H1 (cell line): Measurements from ENCODE around the gene RTL5. TPM values are rescaled to one million over a fixed set of nuclear protein-coding genes. Genes with fewer than 3 reads are reported as not detected.

Experiments used
- CTCF ChIA-PET: fragments of 300-600 bp; sonication (Branson Sonifier 250); formaldehyde crosslinking; loops from one replicate; lab custom pipeline; 2021; ENCODE audit not compliant: partially characterized antibody; lab: Charles Lee
- POLR2A ChIA-PET: fragments of 300-600 bp; sonication (Branson Sonifier 250); formaldehyde crosslinking; loops from one replicate; lab custom pipeline; 2021; ENCODE audit warnings: inconsistent platforms; ENCODE audit not compliant: partially characterized antibody; lab: Charles Lee
- DNase-seq, 2 experiments: peaks; one replicate each; pipeline versions ENCODE4 v3.0.0 to v3.0.0-alpha.2; 2010 to 2022; ENCODE audit warnings: low spot score in 2 of 2, low read depth in 1 of 2, mixed read lengths in 1 of 2
- FAIRE-seq: peaks from 2 replicates; lab custom pipeline; 2011; peaks lifted over from hg19 to GRCh38; lab: Jason Lieb, UNC
- H2AFZ ChIP-seq: 2 replicates; pipeline ENCODE4 v1.8.1; 2012; ENCODE audit warnings: low read length, inconsistent platforms
- H2AK5ac ChIP-seq: 2 replicates; pipeline ENCODE4 v1.6.1; 2013; ENCODE audit warnings: low read depth, low read length
- H2BK120ac ChIP-seq: replicated peaks from 2 replicates; pipeline ENCODE3; 2013; ENCODE audit warnings: low read depth, low read length, inconsistent platforms
- H2BK12ac ChIP-seq: 2 replicates; pipeline ENCODE4 v1.6.1; 2013; ENCODE audit warnings: low read depth, low read length
- H2BK15ac ChIP-seq: 2 replicates; pipeline ENCODE4 v1.6.1; 2013; ENCODE audit warnings: low read length
- H2BK20ac ChIP-seq: 2 replicates; pipeline ENCODE4 v1.6.1; 2013; ENCODE audit warnings: low read length
- H2BK5ac ChIP-seq: 2 replicates; pipeline ENCODE4 v1.6.1; 2013; ENCODE audit warnings: low read depth, low read length
- H3K14ac ChIP-seq: 2 replicates; pipeline ENCODE4 v1.6.1; 2013; ENCODE audit warnings: inconsistent platforms; ENCODE audit not compliant: insufficient read length
- H3K18ac ChIP-seq: 2 replicates; pipeline ENCODE4 v1.6.1; 2013; ENCODE audit warnings: low read length; ENCODE audit errors: extremely low read depth
- H3K23ac ChIP-seq: 2 replicates; pipeline ENCODE4 v1.6.1; 2013; ENCODE audit warnings: inconsistent platforms; ENCODE audit not compliant: insufficient read length
- H3K23me2 ChIP-seq: 2 replicates; pipeline ENCODE4 v1.6.1; 2013; ENCODE audit warnings: low read depth, low read length
- H3K27ac ChIP-seq: 2 replicates; pipeline ENCODE4 v1.6.1; 2011; ENCODE audit warnings: low read depth, low read length, inconsistent platforms
- H3K27me3 ChIP-seq, 4 experiments: replicated peaks in 1 of 4; 1 replicate in 1 of 4; 2 replicates in 3 of 4; pipeline versions ENCODE4 v1.6.1 to v1.8.1; 2011 to 2013; ENCODE audit warnings: low read length in 3 of 4, mild to moderate bottlenecking in 3 of 4, inconsistent platforms in 2 of 4, mixed read lengths in 2 of 4, moderate library complexity in 1 of 4; ENCODE audit not compliant: control insufficient read depth in 3 of 4, insufficient read depth in 3 of 4; ENCODE audit errors: extremely low read depth in 1 of 4
- H3K36me3 ChIP-seq, 4 experiments: 2 replicates each; pipeline versions ENCODE4 v1.6.1 to v1.8.1; 2011 to 2013; ENCODE audit warnings: mild to moderate bottlenecking in 4 of 4, low read length in 3 of 4, moderate library complexity in 2 of 4, control low read depth in 1 of 4, inconsistent platforms in 1 of 4; ENCODE audit not compliant: insufficient read depth in 4 of 4, control insufficient read depth in 2 of 4
- H3K4ac ChIP-seq: replicated peaks from 2 replicates; pipeline ENCODE3; 2013; ENCODE audit warnings: low read length, low read depth, mixed read lengths, inconsistent platforms; ENCODE audit not compliant: insufficient read length
- H3K4me1 ChIP-seq, 4 experiments: replicated peaks in 1 of 4; 1 replicate in 1 of 4; 2 replicates in 3 of 4; pipeline versions ENCODE4 v1.6.1 to v1.8.1; 2011 to 2013; ENCODE audit warnings: low read length in 3 of 4, inconsistent platforms in 2 of 4, mixed read lengths in 1 of 4; ENCODE audit not compliant: insufficient read depth in 4 of 4, control insufficient read depth in 3 of 4
- H3K4me2 ChIP-seq, 2 experiments: 2 replicates each; pipeline versions ENCODE4 v1.6.1 to v1.8.1; 2011 to 2013; ENCODE audit warnings: low read depth in 2 of 2, low read length in 2 of 2, control low read depth in 1 of 2, inconsistent platforms in 1 of 2, mild to moderate bottlenecking in 1 of 2; ENCODE audit not compliant: insufficient read depth in 1 of 2
- H3K4me3 ChIP-seq, 4 experiments: fragments of 200-600, 300-600 bp in 1 of 4; sonication (generic), shearing (Covaris generic), sonication (Bioruptor Twin) in 1 of 4; 2 replicates each; pipeline versions ENCODE4 v1.5.1 to v1.8.1; 2011 to 2016; ENCODE audit warnings: low read length in 4 of 4, low read depth in 3 of 4, control low read depth in 2 of 4, inconsistent platforms in 2 of 4, mild to moderate bottlenecking in 2 of 4, mixed read lengths in 1 of 4, moderate library complexity in 1 of 4; ENCODE audit not compliant: insufficient read depth in 2 of 4; ENCODE audit errors: extremely low read depth in 1 of 4
- H3K56ac ChIP-seq: replicated peaks from 2 replicates; pipeline ENCODE3; 2013; ENCODE audit warnings: low read depth, mild to moderate bottlenecking, mixed read lengths, low read length, inconsistent platforms; ENCODE audit not compliant: insufficient read length
- H3K79me1 ChIP-seq: 2 replicates; pipeline ENCODE4 v1.6.1; 2013; ENCODE audit warnings: low read depth, low read length, control low read depth
- H3K79me2 ChIP-seq, 2 experiments: 2 replicates each; pipeline versions ENCODE4 v1.6.1 to v1.8.1; 2012 to 2013; ENCODE audit warnings: low read length in 2 of 2, mild to moderate bottlenecking in 2 of 2, inconsistent platforms in 1 of 2; ENCODE audit not compliant: insufficient read depth in 2 of 2, control insufficient read depth in 1 of 2
- H3K9ac ChIP-seq, 4 experiments: replicated peaks in 1 of 4; 1 replicate in 1 of 4; 2 replicates in 3 of 4; pipeline versions ENCODE4 v1.6.1 to v1.8.1; 2011 to 2013; ENCODE audit warnings: low read depth in 3 of 4, low read length in 3 of 4, control low read depth in 2 of 4, mild to moderate bottlenecking in 2 of 4, moderate library complexity in 2 of 4, inconsistent platforms in 1 of 4; ENCODE audit errors: extremely low read depth in 1 of 4
- H3K9me3 ChIP-seq, 2 experiments: 2 replicates each; pipeline versions ENCODE4 v1.6.1 to v1.8.1; 2012 to 2013; ENCODE audit warnings: mild to moderate bottlenecking in 2 of 2, moderate library complexity in 2 of 2, control low read depth in 1 of 2, inconsistent platforms in 1 of 2, low read depth in 1 of 2, low read length in 1 of 2, mixed read lengths in 1 of 2; ENCODE audit not compliant: insufficient read depth in 2 of 2
- H4K20me1 ChIP-seq, 2 experiments: replicated peaks in 1 of 2; 2 replicates each; pipeline versions ENCODE3 to v1.8.1; 2011 to 2013; ENCODE audit warnings: inconsistent platforms in 2 of 2, low read length in 2 of 2, mild to moderate bottlenecking in 1 of 2; ENCODE audit not compliant: insufficient read depth in 2 of 2, control insufficient read depth in 1 of 2
- H4K5ac ChIP-seq: 2 replicates; pipeline ENCODE4 v1.6.1; 2013; ENCODE audit warnings: low read length, low read depth, mixed read lengths, inconsistent platforms; ENCODE audit not compliant: insufficient read length
- H4K8ac ChIP-seq: 2 replicates; pipeline ENCODE4 v1.8.0; 2013; ENCODE audit warnings: mild to moderate bottlenecking, moderate library complexity, low read length, inconsistent platforms; ENCODE audit not compliant: insufficient read depth; ENCODE audit errors: extremely low read depth
- H4K91ac ChIP-seq: replicated peaks from 2 replicates; pipeline ENCODE3; 2013; ENCODE audit warnings: low read length, mixed read lengths, inconsistent platforms; ENCODE audit not compliant: insufficient read length
- EGR1 ChIP-seq: IDR thresholded peaks from 2 replicates; pipeline ENCODE4 v1.6.1; 2011; ENCODE audit warnings: low read depth, low read length, borderline replicate concordance
- EP300 ChIP-seq, 2 experiments: IDR thresholded peaks; 1 replicate in 1 of 2; 2 replicates in 1 of 2; pipeline ENCODE4 v1.6.1; 2011 to 2012; ENCODE audit warnings: low read depth in 2 of 2, low read length in 2 of 2, mild to moderate bottlenecking in 2 of 2, borderline replicate concordance in 1 of 2, inconsistent platforms in 1 of 2, moderate library complexity in 1 of 2
- FOSL1 ChIP-seq: IDR thresholded peaks from 2 replicates; pipeline ENCODE4 v1.6.1; 2011; ENCODE audit warnings: mild to moderate bottlenecking, low read depth, low read length, moderate library complexity; ENCODE audit not compliant: insufficient read depth
- MAFK ChIP-seq: IDR thresholded peaks from 2 replicates; pipeline ENCODE4 v1.6.1; 2012; ENCODE audit warnings: low read depth, mild to moderate bottlenecking, improper control_type of control experiment, low read length
- POLR2A ChIP-seq, 2 experiments: IDR thresholded peaks; 1 replicate in 1 of 2; 2 replicates in 1 of 2; pipeline ENCODE4 v1.6.1; 2011; ENCODE audit warnings: low read depth in 2 of 2, low read length in 2 of 2, mild to moderate bottlenecking in 2 of 2; ENCODE audit errors: control extremely low read depth in 1 of 2
- POLR2AphosphoS5 ChIP-seq: IDR thresholded peaks from 2 replicates; pipeline ENCODE4 v1.6.1; 2011; ENCODE audit warnings: low read depth, low read length
- POU5F1 ChIP-seq: IDR thresholded peaks from 2 replicates; pipeline ENCODE4 v1.6.1; 2011; ENCODE audit warnings: low read depth, mild to moderate bottlenecking, low read length, moderate library complexity
- RBBP5 ChIP-seq: IDR thresholded peaks from 2 replicates; pipeline ENCODE4 v1.7.1; 2012; ENCODE audit warnings: low read depth, mild to moderate bottlenecking, inconsistent platforms, low read length, moderate library complexity, borderline replicate concordance
- RXRA ChIP-seq: IDR thresholded peaks from 2 replicates; pipeline ENCODE4 v1.6.1; 2011; ENCODE audit warnings: low read depth, mild to moderate bottlenecking, low read length, moderate library complexity; ENCODE audit not compliant: insufficient read depth
- SIRT6 ChIP-seq: IDR thresholded peaks from one replicate; pipeline ENCODE4 v1.7.1; 2012; ENCODE audit warnings: low read length, inconsistent platforms
- TCF12 ChIP-seq: IDR thresholded peaks from 2 replicates; pipeline ENCODE4 v1.6.1; 2011; ENCODE audit warnings: low read depth, mild to moderate bottlenecking, low read length
- WGBS, 2 experiments: shearing (Covaris generic) in 1 of 2; methylation state at CpG; one replicate each; pipeline versions ENCODE4 v1.1.6 to v1.1.7; 2013 to 2015; ENCODE audit warnings: low lambda C conversion rate in 2 of 2, mixed read lengths in 2 of 2, inconsistent platforms in 1 of 2, low coverage in 1 of 2, missing lambda C conversion rate in 1 of 2; ENCODE audit not compliant: insufficient replicate concordance in 2 of 2, insufficient coverage in 1 of 2, insufficient read length in 1 of 2; ENCODE audit errors: extremely low coverage in 1 of 2, missing lambda C conversion rate in 1 of 2; 5-methylcytosine and 5-hydroxymethylcytosine counted together
- polyA plus RNA-seq, 7 experiments: library from polyadenylated mRNA; depleted of rRNA in 3 of 7; stranded (reverse) in 5 of 7; unstranded in 2 of 7; fragments of >200 nt in 5 of 7; fragments of 200-250 nt in 2 of 7; gene quantifications; 1 replicate in 5 of 7; 2 replicates in 1 of 7; 4 replicates in 1 of 7; pipeline versions ENCODE4 v1.2.1 to v1.2.3, GENCODE V29; 2011 to 2013; ENCODE audit warnings: missing spikeins in 2 of 7, mixed read lengths in 2 of 7
- total RNA-seq: library from RNA; stranded (reverse); fragmentation: NEBNext Ultra II Directional; extraction: Animal tissue kit (Norgen Biotek cat#: 25700); gene quantifications from 2 replicates; pipeline ENCODE4 v1.2.1, GENCODE V29; 2021
- TF ChIP-seq, protein P1 (sequence below): IDR thresholded peaks from 2 replicates; pipeline ENCODE4 v1.6.1; 2011; ENCODE audit warnings: low read length, improper control_type of control experiment
- TF ChIP-seq, protein P2 (sequence below): IDR thresholded peaks from 2 replicates; pipeline ENCODE4 v1.6.1; 2012; ENCODE audit warnings: inconsistent platforms

Gene RTL5
- total and polyA plus RNA-seq, 2 of the 8 experiments (the other 6 are each of a cell fraction or from before 2014, with no cell fraction given), result 0.57 to 1.9 TPM

DNA sequence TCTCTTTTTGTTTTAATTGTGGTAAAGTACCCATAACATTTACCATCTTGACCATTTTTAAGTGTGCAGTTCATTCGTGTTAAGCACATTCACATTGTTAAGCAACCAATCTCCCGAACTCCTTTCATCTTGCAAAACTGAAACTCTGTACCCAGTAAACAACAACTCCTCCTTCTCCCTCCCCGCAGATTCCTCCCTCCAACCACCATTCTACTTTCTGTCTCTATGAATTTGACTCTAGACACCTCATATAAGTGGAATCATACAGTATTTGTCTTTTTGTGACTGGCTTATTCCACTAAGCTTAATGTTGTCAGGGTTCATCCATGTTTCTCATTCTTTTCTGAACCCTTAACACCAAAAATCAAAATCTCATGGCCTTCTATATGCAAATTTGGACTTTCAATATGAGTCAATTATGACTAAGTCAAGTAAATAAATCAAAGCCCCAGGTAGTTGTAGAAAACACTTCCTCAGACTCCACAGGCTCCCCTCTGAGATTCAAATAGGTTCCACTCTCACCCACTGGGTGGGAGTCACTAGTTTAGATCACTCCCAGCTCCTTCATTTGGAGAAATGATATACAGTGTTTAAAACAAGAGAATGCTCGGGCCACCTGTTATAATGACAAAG lies 9.8 kb upstream of the RTL5 start:
- Histone ChIP-seq H2BK5ac (no peak overlapping the region), H2AK5ac (no peak overlapping the region), H3K4me1 (no peaks in the 10 kb centered on the region), H3K9me3 (no peaks in the 10 kb centered on the region), H3K4me3 (no peak overlapping the region), H4K8ac (no peak overlapping the region), H2AFZ (no peak overlapping the region), H4K5ac (no peak overlapping the region), H4K91ac (no peak overlapping the region), H2BK15ac (no peak overlapping the region), H2BK120ac (no peak overlapping the region), H3K9ac (no peak overlapping the region), H3K23ac (no peak overlapping the region), H3K56ac (no peak overlapping the region), H3K79me2 (no peaks in the 10 kb centered on the region), H3K27ac (no peak overlapping the region), H4K20me1 (peaks cover 0 to 3% of the 10 kb centered on the region in 2 experiments), H3K14ac (no peak overlapping the region), H3K18ac (no peak overlapping the region), H3K4ac (no peak overlapping the region), H3K27me3 (no peaks in the 10 kb centered on the region), H3K79me1 (no peaks in the 10 kb centered on the region), H2BK20ac (no peak overlapping the region), H2BK12ac (no peak overlapping the region), H3K23me2 (no peaks in the 10 kb centered on the region), H3K4me2 (no peak overlapping the region), H3K36me3 (peaks cover 0 to 4% (median 2%) of the 10 kb centered on the region in 4 experiments; a peak in 2 of 8 replicates)
- WGBS, 2 experiments, result 81% methylated on average over 4 of the region's 4 CpGs; no CpG with 5 or more reads in 1 of the 2 experiments
- no peak for DNase-seq
- ChIA-PET CTCF (no interaction called here), POLR2A (no interaction called here)
- no peak for FAIRE-seq
- TF ChIP-seq POU5F1 (no peak), EGR1 (no peak), POLR2A (IDR thresholded peaks at IDR 0.05; ENCODE audit: control extremely low read depth in 1 of 2, low read depth in 2 of 2, low read length in 2 of 2) (no peak), EP300 (IDR thresholded peaks at IDR 0.05; ENCODE audit: borderline replicate concordance in 1 of 2, low read depth in 2 of 2, low read length in 2 of 2) (no peak), POLR2AphosphoS5 (no peak), FOSL1 (no peak), SIRT6 (no peak), RXRA (no peak), TCF12 (no peak), RBBP5 (no peak), MAFK (no peak)
- TF ChIP-seq, protein P1, sequence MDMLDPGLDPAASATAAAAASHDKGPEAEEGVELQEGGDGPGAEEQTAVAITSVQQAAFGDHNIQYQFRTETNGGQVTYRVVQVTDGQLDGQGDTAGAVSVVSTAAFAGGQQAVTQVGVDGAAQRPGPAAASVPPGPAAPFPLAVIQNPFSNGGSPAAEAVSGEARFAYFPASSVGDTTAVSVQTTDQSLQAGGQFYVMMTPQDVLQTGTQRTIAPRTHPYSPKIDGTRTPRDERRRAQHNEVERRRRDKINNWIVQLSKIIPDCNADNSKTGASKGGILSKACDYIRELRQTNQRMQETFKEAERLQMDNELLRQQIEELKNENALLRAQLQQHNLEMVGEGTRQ, result no peak
- TF ChIP-seq, protein P2, sequence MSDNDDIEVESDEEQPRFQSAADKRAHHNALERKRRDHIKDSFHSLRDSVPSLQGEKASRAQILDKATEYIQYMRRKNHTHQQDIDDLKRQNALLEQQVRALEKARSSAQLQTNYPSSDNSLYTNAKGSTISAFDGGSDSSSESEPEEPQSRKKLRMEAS, result no peak
